PC-3 (cell line): Measurements from ENCODE around the gene C1QL2. TPM values are rescaled to one million over a fixed set of nuclear protein-coding genes. Genes with fewer than 3 reads are reported as not detected.

Experiments used
- ATAC-seq: fragments of 200-7000 bp; cut with Tn5 transposase; 2 replicates; pipeline ENCODE4 v1.9.1; 2020; ENCODE audit warnings: mild to moderate bottlenecking, moderate library complexity
- BruUV-seq: library from RNA; stranded (reverse); fragments of 400-500 nt; replicated peaks from 2 replicates; lab custom pipeline; 2021; lab: Mats Ljungman, UMichigan
- CTCF ChIA-PET: fragments of 300-600 bp; sonication (Branson Sonifier 250); formaldehyde crosslinking; loops from one replicate; lab custom pipeline; 2022; ENCODE audit warnings: antibody characterized with exemption; lab: Charles Lee
- POLR2A ChIA-PET: fragments of 300-600 bp; sonication (Branson Sonifier 250); formaldehyde crosslinking; loops from one replicate; lab custom pipeline; 2022; ENCODE audit warnings: antibody characterized with exemption; ENCODE audit not compliant: unreplicated experiment; lab: Charles Lee
- DNase-seq: peaks from one replicate; pipeline ENCODE4 v3.0.0-alpha.2; 2015
- H2AFZ ChIP-seq: fragments of 300-600 bp; sonication (generic); 2 replicates; pipeline ENCODE4 v1.6.0; 2016; ENCODE audit warnings: antibody characterized with exemption, low read length
- H3F3A ChIP-seq: fragments of 300-600 bp; sonication (generic); one replicate; pipeline ENCODE4 v1.6.0; 2017; ENCODE audit warnings: antibody characterized with exemption, low read length, control low read depth, mild to moderate bottlenecking; ENCODE audit not compliant: unreplicated experiment
- H3K27ac ChIP-seq: fragments of 300-600 bp; sonication (generic); 2 replicates; pipeline ENCODE4 v1.5.1; 2016; ENCODE audit warnings: mild to moderate bottlenecking, low read length
- H3K27me3 ChIP-seq: fragments of 300-600 bp; sonication (generic); 2 replicates; pipeline ENCODE4 v1.6.1; 2016; ENCODE audit warnings: low read length, mixed read lengths
- H3K36me3 ChIP-seq: fragments of 300-600 bp; sonication (generic); 2 replicates; pipeline ENCODE4 v1.6.1; 2016; ENCODE audit warnings: low read depth, mixed run types, low read length, mixed read lengths
- H3K4me1 ChIP-seq: fragments of 300-600 bp; sonication (generic); 2 replicates; pipeline ENCODE4 v1.5.1; 2016; ENCODE audit warnings: low read length; ENCODE audit not compliant: insufficient read depth
- H3K4me2 ChIP-seq: fragments of 300-600 bp; sonication (generic); 2 replicates; pipeline ENCODE4 v1.6.0; 2016; ENCODE audit warnings: low read length
- H3K4me3 ChIP-seq: fragments of 300-600 bp; sonication (generic); 2 replicates; pipeline ENCODE4 v1.5.1; 2016; ENCODE audit warnings: mild to moderate bottlenecking, low read length, mixed read lengths
- H3K79me2 ChIP-seq: fragments of 300-600 bp; sonication (generic); 2 replicates; pipeline ENCODE4 v1.6.1; 2017; ENCODE audit warnings: low read length, mixed read lengths
- H3K9ac ChIP-seq: fragments of 300-600 bp; sonication (generic); 2 replicates; pipeline ENCODE4 v1.6.0; 2016; ENCODE audit warnings: mild to moderate bottlenecking, low read length
- H3K9me2 ChIP-seq: fragments of 300-600 bp; sonication (generic); replicated peaks from 2 replicates; pipeline ENCODE4 v1.6.1; 2016; ENCODE audit warnings: mixed run types, low read length, mixed read lengths
- H3K9me3 ChIP-seq: fragments of 300-600 bp; sonication (generic); 2 replicates; pipeline ENCODE4 v1.6.1; 2016; ENCODE audit warnings: low read length, mixed read lengths
- H4K20me1 ChIP-seq: fragments of 300-600 bp; sonication (generic); 2 replicates; pipeline ENCODE4 v1.6.1; 2016; ENCODE audit warnings: low read length, mixed read lengths
- EZH2 ChIP-seq: fragments of 300-600 bp; sonication (generic); IDR thresholded peaks from one replicate; pipeline ENCODE4 v1.6.1; 2017; ENCODE audit warnings: antibody characterized with exemption, mild to moderate bottlenecking, low read length; ENCODE audit not compliant: unreplicated experiment
- EZH2phosphoT487 ChIP-seq: fragments of 300-600 bp; sonication (generic); IDR thresholded peaks from 2 replicates; pipeline ENCODE4 v1.6.1; 2018; ENCODE audit warnings: mild to moderate bottlenecking, antibody characterized with exemption, low read length, borderline replicate concordance
- intact Hi-C: fragments of 100-400 bp; cut with micrococcal nuclease; formaldehyde crosslinking; loops from 2 replicates; pipeline ENCODE4 v1.9.0; 2023
- total RNA-seq: library from RNA; depleted of rRNA; stranded (reverse); fragments of >200 nt; gene quantifications from 2 replicates; pipeline ENCODE4 v1.2.3, GENCODE V29; 2014
- TF ChIP-seq, protein P1 (sequence below): fragments of 300-600 bp; sonication (generic); conservative IDR thresholded peaks from 2 replicates; pipeline ENCODE4 v1.5.1; 2017; ENCODE audit warnings: antibody characterized with exemption, low read depth, mild to moderate bottlenecking, low read length

C1QL2 gene
- total RNA-seq, 1 experiment from 2014 or later = not detected

DNA sequence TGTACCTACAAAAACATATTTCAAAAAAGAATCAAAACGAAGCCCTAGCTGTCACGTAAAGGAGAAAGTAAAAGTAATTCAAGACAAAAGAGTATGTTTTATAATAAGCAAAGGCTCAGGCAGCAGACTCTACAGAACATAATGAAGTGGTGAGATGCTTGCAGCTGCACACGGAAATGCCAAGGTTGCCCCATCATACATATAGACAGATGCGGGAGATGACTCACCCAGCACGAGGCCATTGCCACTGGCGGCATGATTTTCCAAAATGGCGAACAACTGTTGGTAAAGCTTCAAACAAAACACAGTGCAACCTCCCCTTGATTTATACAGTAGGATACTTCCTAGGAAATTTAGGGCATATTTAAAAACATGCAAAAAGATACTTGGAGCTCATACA is 26.0 kb upstream of the C1QL2 start:
- TF ChIP-seq EZH2phosphoT487 = no peak
- TF ChIP-seq EZH2 = no peak
- TF ChIP-seq, protein P1, sequence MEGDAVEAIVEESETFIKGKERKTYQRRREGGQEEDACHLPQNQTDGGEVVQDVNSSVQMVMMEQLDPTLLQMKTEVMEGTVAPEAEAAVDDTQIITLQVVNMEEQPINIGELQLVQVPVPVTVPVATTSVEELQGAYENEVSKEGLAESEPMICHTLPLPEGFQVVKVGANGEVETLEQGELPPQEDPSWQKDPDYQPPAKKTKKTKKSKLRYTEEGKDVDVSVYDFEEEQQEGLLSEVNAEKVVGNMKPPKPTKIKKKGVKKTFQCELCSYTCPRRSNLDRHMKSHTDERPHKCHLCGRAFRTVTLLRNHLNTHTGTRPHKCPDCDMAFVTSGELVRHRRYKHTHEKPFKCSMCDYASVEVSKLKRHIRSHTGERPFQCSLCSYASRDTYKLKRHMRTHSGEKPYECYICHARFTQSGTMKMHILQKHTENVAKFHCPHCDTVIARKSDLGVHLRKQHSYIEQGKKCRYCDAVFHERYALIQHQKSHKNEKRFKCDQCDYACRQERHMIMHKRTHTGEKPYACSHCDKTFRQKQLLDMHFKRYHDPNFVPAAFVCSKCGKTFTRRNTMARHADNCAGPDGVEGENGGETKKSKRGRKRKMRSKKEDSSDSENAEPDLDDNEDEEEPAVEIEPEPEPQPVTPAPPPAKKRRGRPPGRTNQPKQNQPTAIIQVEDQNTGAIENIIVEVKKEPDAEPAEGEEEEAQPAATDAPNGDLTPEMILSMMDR = no peak
- BruUV-seq = no TSS peak
- H3K9ac ChIP-seq = no peak overlapping the region
- 0 out of 2 replicates have a peak, but pooled peaks cover 1% of the 10 kb centered on the region for H3K4me1 ChIP-seq
- H3K27me3 ChIP-seq = no peaks in the 10 kb centered on the region
- H3K36me3 ChIP-seq = no peaks in the 10 kb centered on the region
- intact Hi-C loops = no loop called here
- no peak for ATAC-seq
- no peak for DNase-seq
- H2AFZ ChIP-seq = no peak overlapping the region
- H3K4me3 ChIP-seq = no peak overlapping the region
- no peak overlapping the region for H3K27ac ChIP-seq
- no peaks in the 10 kb centered on the region for H3K9me3 ChIP-seq
- H4K20me1 ChIP-seq = no peaks in the 10 kb centered on the region
- H3K9me2 ChIP-seq = no peaks in the 10 kb centered on the region
- no peak overlapping the region for H3K4me2 ChIP-seq
- H3K79me2 ChIP-seq = no peaks in the 10 kb centered on the region
- POLR2A ChIA-PET = no interaction called here
- H3F3A ChIP-seq = no peaks in the 10 kb centered on the region
- CTCF ChIA-PET = no interaction called here

DNA sequence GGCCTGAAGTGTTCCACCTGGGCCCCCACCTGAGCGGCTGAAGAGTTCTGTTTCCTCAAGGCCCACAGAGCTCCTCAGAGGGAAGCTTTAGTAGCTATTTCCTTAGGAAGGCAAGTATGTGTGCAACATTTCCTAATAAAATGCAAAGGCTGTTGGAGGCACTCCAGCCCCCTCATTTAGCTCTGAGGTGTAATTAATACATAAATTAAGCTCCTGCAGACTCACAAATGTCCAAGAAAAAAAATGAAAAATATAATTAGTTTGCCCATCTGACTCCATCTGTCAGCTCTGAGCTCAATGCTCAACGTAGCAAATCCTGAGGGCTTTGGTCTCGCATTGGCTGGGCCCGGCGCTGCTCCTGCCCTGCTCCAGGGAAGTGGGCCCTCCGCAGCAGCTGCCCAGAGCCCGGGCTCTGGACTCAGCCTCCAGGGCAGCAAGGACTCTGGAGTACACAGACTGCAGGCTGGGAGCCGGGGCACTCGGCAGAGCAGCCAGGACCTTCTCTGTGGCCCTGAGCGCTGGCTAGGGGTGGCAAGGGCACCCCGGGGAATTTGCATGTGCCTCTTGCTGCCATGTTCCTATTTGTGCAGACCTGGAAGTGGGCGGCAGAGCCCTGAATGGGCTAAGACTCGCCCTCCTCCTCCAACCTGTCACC is 23.4 kb upstream of the C1QL2 start:
- POLR2A ChIA-PET = no interaction called here
- ATAC-seq = no peak
- CTCF ChIA-PET = interaction anchor here (0.7 kb wide), 1 partner anchor 56 kb away, joined by 4 read pairs; no protein-coding TSS in a partner anchor

DNA sequence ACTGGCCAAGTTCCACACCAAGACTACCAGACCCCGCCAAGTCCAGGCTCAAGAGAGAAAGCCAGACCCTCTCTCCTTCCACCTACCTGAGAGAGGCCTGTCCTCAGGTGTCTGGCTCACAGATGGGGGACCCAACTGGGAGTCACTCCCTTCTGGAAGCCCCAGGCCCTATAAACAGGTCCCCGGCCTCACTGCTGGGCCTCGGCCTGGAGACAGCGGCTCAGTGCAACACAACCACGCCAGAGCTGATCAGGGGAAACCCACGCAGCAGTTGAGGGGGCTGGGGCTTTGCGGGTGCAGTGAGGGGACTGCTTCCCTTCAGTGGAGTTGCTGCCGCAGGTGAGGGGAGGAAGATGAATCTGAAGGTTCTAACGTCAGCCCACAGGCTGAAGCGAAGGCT is 22.8 kb upstream of the C1QL2 start:
- Histone ChIP-seq H3F3A (no peaks in the 10 kb centered on the region), H3K9me3 (no peaks in the 10 kb centered on the region), H4K20me1 (no peaks in the 10 kb centered on the region), H3K9me2 (no peaks in the 10 kb centered on the region), H2AFZ (no peak overlapping the region), H3K4me1 (0 out of 2 replicates have a peak, but pooled peaks cover 5% of the 10 kb centered on the region), H3K27ac (no peak overlapping the region), H3K4me2 (no peak overlapping the region), H3K79me2 (no peaks in the 10 kb centered on the region), H3K9ac (no peak overlapping the region), H3K4me3 (no peak overlapping the region), H3K27me3 (no peaks in the 10 kb centered on the region), H3K36me3 (no peaks in the 10 kb centered on the region)
- DNase-seq (no peak), ATAC-seq (no peak)
- no TSS peak for BruUV-seq
- intact Hi-C loops = no loop called here
- ChIA-PET POLR2A (no interaction called here), CTCF (interaction anchor here (0.7 kb wide), 1 partner anchor 56 kb away, joined by 4 read pairs; no protein-coding TSS in a partner anchor)
- TF ChIP-seq, protein P1 = no peak
- no peak for TF ChIP-seq EZH2phosphoT487
- no peak for TF ChIP-seq EZH2

More for the DNA sequence above, 23.4 kb upstream of the C1QL2 start:
- Histone ChIP-seq H3K27me3 (no peaks in the 10 kb centered on the region), H3K9me2 (no peaks in the 10 kb centered on the region), H3K9me3 (no peaks in the 10 kb centered on the region), H3K4me1 (0 out of 2 replicates have a peak, but pooled peaks cover 5% of the 10 kb centered on the region), H3K9ac (no peak overlapping the region), H2AFZ (no peak overlapping the region), H3K36me3 (no peaks in the 10 kb centered on the region), H3K27ac (no peak overlapping the region), H3K4me3 (no peak overlapping the region), H3K4me2 (no peak overlapping the region), H3F3A (no peaks in the 10 kb centered on the region), H3K79me2 (no peaks in the 10 kb centered on the region), H4K20me1 (no peaks in the 10 kb centered on the region)
- no TSS peak for BruUV-seq
- intact Hi-C loops = no loop called here
- no peak for DNase-seq
- no peak for TF ChIP-seq EZH2
